Umbilical cord (tissue), 2 donors: ENCODE results near the gene ROCK2. TPM values are rescaled to one million over a fixed set of nuclear protein-coding genes. Genes with fewer than 3 reads are reported as not detected.

Experiments used
- DNase-seq: peaks from one replicate; pipeline ENCODE4 v3.0.0-alpha.2; 2015; ENCODE audit warnings: low spot score
- total RNA-seq: library from RNA; depleted of rRNA; stranded (reverse); fragments of >200 nt; gene quantifications from one replicate; pipeline ENCODE4 v1.2.3, GENCODE V29; 2014; ENCODE audit warnings: low replicate concordance; ENCODE audit not compliant: insufficient read depth

Gene ROCK2
- 106 TPM for total RNA-seq

DNA sequence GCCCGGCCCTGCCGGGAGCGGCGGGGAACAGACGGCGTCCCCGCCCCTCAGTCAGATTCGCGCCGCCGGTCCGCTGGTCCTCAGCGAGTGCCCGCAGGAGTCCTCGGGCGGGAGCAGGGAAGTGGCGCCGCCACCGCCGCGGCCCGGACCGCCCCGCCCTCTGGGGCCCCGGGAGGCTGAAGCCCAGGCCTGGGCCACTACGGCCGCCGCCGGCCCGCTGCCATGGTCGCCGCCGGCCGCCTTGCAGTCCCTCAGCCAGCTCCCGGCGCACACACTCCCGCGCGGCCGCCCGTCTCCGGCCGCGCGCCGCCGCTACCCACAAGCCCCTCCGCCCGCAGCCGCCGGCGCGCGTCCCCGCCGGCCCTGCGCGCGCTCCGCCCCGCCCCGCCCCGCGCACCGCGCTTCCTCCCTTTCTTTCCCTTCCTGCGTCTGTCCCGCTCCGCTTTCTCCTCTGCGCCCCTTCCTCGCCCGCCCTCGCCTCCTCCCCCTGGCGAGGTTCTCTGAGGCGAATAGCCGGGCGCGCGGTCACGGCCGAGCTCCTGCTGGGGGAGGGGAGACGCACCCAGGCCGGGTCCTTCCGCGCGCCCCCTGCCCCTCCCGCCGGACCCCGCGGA lies at the start of gene ROCK2:
Gene ROCK2, minus strand, starts transcription at position 295 of the 614 bp plus-strand sequence. CDS start 500 bp downstream, outside the sequence.
- peak; percentile 94 for DNase-seq

DNA sequence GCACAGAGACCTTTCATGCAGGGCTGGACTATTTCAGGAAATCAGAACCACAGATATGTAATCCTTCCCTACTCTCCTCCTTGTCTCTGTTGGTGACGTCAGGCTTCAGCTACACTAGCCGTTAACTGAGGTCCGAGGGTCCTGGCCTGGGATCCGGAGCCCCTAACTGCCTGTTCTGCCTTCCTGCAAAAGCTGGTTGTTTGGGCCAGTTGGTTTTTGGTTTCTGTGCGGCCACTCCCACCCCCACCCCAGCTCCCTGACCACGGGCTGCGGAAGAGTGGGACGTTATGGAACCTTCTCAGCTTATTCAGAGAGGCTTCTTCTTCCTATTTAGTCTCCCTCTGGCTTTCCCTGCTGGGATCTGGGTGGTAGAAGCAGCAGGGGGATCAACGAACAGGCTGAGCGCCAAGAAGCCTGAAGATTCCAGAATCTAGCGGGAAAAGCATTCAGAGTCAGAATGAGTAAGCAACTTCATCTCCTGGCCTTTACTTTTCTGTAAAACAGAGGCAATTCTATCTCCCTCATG lies 49.3 kb upstream of the ROCK2 start:
- peak; percentile 96 for DNase-seq

DNA sequence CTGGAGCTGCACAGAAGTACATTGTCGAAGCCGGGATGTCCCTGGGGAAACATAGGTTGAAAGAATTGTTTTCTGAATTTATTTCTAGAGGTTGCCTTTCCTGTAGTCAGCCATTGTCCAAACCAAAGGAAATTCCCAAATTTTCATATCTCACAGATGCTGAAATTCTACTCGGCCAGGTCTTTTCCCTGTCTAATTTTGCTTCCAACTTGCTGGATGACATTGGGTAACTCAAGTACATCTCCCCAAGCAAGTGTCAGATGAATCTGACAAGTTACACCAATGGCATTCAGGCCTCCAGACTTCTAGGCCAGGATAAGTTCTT lies 47.5 kb upstream of the ROCK2 start:
- no peak for DNase-seq

DNA sequence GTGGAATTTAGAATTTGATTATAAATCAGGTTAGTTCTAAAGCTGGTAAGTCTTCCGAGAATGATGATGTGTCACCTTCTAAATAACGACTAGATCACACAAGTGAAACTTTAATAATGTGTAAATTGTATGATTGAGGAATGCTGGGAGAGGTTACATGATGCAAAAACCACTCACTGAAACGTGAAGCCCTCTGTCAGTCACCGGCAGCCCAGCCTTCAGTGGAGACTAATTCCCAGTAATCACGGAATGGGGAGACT lies 45.9 kb upstream of the ROCK2 start:
- DNase-seq = no peak

DNA sequence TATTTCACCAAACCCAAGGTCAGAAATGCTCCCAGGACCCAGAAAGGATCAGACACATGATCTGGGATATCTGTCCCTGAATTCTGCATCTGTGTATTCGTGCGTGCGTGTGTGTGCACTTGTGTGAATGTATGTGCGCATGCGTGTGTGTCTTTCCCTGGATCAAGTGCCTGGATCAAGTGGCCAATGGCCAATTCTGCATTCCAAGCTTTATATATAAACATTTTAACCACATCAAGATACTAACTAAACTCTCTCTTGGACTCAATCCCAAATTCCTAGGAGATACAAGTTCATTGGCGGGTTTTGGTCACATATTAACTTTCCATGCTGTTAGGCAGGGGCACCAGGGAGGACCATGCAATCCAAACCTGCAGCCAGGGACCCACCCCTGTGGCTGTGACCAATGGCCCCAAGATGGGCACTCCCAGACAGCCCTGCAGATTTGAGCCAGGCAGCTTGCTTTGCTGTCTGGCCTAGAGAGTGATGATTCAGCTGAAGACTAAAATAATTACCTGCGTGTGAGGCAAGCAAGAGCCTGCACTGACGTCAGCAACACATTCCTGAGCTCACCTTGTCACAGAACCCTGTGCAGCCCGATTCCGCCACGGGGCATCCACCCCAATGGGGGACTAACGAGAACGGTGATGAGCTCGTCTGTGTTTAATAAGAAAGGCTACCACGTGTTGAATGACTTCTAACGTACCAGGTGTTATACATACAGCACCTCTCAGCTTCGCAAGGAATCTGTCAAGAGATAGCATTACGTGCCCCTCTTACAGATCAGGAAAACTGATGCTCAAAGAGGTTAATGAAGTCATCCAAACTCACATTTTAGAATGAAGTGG lies 45.3 kb upstream of the ROCK2 start:
- DNase-seq = peak; percentile 92

DNA sequence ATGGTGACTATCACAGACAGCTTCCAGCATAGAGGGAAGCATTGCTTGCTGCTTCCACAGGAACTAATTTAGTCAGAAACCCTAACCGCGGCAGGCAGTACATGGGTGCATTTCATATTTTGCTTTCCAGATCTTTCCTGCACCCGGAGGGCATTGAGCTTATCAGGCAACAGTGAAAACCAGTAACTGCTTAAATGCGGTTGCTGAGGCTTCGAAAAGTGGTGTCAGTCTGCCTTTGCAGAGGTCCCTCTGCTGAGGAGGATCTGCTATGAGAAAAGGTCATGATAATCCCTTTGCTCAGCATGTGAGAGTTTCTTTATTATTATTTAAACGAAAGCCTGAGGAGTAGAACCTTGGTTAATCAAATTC lies 44.6 kb upstream of the ROCK2 start:
- no peak for DNase-seq

DNA sequence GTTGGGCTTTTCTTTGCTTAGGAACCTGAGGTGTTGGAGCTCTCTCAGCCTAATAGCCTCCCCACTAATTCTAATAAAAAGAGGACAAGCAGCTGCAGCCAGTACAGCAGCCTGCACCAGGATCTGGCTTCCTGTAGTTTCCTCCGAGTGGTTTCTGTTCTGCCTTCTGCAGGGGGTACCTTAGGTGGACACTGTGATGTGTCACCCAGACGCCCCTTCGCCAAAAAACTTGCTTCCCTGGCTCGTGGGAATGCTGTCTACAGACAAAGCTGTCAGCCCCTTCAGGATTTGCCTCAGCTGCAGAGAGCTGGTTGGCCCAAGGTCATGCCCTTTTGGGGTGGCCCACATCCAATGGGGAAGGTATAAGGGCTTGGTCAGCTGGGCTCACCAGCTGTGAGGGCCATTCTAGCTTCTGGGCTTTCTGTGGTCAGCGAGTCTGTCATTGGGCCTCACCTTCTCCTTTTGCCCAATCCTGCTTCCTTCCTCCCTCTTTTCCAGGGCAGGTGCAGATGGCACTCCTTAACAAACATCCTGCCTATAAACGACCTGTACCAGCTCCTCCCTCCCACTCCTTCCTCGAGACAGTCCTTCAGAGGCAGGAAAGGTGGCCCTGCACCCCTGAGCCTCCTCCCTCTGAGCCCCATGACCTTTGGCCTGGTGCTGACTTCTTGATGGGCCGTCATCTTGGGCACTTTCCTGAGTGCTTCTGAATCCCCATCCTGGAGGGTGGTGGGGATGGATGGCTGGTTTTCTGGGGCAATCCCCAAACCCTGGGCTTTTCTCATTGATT lies 44.0 kb upstream of the ROCK2 start:
- DNase-seq = no peak

DNA sequence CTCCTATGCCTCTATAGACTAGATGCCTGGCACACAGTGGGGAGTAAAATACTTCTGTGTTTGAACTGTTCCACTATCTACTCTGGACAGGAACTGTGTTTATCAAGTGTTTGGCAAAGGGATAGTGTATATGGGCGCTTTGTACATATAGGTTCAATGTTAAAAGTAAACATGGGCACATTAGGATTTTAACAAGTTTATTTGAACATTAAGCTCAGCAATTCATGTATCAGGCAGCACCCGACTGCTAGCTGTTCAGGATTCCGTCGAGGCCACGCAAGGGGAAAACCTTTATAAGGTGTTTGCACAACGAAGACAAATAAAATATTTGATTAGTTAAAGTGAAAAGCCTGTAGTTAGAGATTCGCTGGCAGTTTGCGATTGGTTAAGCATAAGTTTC lies 43.4 kb upstream of the ROCK2 start:
- no peak for DNase-seq

DNA sequence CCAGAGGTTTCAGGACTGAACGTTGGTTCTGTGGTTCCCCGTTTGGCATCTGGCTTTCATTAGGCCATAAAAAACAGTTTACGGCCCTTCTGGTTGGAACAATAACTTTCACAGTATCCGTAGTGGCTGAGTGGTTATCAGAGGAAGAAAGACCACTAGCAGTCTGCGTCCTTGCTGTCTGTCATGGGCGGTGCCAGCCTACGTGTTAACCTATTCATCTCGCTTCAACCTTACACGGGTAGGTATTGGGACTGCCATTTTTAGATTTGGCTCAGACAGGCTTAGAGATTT lies 42.6 kb upstream of the ROCK2 start:
- peak; percentile 73 for DNase-seq

DNA sequence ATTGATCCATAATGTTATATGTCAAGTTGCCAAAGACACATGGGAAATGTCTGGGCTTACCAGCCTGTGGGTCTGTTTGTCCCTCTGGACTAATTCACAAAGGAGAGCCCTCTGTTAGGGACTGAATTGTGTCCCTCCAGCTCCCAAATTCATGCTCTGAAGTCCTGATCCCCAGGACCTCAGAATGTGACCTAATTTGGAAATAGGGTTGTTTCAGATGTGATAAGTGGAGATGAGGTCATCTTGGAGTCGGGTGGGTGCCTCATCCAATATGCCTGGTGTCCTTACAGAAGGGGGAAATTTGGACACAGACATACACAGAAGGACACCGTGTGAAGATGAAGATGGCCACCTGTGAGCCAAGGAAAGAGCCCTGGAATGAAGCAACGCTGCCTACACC lies 41.4 kb upstream of the ROCK2 start:
- no peak for DNase-seq

DNA sequence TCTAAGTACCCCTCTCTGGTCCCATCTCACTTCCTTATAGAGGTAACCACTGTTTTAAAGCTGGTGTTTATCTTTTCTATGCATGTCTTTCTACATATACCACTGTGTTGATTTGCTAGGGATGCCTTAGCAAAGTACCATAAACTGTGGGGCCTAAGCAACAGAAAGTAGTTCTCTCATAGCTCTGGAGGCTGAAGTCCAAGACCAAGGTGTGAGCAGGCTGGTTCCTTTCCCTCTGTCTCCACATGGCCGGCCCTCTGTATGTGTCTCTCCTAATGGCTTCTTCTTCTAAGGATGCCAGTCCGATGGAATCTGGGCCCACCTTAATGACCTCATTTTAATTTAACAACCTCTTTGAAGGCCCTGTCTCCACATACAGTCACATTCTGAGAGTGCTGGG lies 40.8 kb upstream of the ROCK2 start:
- DNase-seq = no peak

DNA sequence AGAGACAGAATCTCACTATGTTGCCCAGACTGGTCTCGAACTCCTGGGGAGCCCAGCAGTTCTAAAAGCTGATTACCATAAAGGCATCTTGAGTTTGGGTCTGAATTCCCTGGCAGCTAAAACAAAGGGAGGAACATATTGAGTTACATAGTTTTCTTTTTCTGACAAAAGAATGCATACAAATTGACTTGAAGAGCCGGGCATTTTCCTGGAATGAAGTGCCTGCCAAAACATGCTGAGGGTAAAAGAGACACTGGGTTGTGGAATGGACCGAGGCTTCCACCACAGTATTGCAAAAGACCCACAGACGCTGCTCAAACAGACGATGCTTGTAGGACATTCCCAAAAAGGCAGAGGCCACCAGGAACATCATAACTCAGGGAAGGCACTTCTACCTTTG lies 35.1 kb upstream of the ROCK2 start:
- peak; percentile 41 for DNase-seq

DNA sequence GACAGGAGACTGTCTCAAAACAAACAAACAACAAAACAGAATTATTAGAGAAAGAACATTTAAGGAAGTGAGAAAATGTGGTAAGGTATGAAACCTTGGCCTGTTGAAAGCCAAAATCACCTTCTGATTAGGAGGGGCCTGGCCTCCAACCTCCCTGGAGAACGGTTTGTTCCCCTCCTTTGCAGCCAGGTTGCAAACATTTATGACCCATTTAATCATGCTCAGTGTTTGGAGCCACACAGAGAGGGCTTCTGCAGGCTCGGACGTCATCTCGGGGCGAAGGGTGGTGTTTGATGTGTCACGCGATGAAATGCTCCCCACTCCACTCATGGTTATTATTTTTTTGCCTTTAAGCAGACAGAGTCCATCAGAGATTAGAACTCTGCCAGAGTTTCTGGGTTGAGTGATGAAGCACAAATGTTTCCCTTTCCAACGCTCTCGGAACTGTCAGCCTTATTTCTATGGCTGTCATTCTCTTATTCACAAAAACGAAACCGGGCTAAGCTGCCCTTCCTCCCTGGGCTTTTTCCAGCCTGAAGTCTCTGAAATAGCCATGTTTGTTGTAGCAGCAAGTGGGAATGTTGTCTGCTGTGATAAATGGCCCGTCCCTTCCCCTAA lies 33.6 kb upstream of the ROCK2 start:
- DNase-seq = peak; percentile 31

DNA sequence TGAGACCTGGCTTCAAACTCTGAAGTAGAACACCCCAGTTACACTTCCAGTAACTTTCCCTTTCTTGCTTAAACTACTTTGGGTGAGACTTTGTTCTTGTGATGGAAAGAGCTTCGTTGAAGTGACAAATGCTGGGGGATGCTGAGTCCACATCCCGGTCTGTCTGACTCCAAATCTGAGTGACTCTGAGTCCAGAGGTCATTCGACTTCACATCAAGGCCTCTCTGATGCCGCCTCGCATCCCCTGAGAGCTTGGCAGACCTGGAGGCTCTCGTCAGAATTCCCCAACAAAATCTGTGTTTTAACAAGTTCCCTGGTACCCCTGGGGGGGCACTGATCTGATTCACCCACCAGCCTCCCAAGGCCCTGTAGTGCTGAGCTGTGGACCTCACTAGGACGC lies 31.6 kb upstream of the ROCK2 start:
- no peak for DNase-seq

DNA sequence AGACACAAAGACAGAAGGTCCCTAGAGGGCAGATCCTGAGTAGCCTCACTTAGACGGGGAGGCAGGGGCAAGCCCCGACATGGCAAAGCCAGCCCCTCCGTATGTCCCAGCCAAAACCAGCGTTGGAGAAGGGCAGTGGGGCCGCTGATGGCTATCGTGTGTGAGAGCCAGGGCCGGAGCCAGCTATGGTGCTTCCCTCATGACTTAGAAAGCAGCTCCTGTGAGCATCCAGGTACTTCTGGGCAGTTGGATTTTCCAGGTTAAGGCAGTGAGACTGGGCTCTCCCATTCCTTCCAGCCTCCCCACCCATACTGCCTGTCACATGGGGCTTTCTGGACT lies 31.2 kb upstream of the ROCK2 start:
- DNase-seq = no peak

DNA sequence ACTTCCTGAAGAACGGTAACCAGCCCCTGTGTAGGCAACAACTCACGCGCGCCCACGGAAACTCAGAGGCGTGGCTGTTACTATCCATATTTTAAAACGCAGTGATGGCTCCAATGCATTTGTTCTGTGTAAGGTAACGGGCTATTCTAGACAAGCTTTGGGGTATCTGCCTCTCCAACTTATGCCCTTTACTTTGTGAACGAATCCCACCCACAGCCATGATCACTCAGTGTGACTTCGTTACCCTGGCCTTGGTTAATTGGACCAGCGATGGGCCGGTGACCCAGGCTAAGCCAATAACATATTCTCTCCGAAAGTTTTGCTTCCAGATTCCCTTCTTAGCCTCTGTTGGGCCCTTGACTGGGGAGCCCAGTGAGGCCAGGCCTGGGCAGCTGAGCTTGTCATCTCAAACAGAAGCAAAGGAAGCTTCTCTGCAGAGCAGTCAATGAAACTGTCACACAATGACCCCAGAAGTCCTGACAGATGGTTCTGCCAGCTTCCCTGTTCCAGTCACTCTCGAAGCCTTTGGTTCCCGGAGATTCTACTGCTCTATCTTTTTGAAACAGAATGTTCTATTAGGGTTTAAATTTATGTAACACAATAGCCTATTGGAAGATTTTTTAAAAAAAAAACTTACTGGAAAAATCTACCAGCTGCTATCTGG lies 30.7 kb upstream of the ROCK2 start:
- DNase-seq = no peak

DNA sequence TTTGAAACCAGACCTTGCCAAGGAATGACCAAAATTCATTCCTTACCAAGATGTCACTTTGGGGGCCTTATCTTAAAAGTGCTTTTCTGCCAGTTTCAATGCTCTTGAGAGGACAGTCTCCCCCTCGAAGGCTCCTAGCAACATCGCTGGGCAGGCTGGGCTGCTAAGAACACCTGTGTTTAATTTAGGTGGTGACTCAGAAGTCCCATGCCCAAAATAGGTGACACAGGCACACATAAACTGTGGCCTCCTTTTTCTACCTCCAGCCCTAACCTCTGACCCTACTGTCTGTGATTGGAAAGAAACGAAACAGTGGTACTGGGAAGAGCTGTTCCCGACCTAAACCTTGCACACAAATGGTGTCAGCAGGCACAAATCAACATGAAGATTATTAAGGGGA lies 28.7 kb upstream of the ROCK2 start:
- DNase-seq = no peak

DNA sequence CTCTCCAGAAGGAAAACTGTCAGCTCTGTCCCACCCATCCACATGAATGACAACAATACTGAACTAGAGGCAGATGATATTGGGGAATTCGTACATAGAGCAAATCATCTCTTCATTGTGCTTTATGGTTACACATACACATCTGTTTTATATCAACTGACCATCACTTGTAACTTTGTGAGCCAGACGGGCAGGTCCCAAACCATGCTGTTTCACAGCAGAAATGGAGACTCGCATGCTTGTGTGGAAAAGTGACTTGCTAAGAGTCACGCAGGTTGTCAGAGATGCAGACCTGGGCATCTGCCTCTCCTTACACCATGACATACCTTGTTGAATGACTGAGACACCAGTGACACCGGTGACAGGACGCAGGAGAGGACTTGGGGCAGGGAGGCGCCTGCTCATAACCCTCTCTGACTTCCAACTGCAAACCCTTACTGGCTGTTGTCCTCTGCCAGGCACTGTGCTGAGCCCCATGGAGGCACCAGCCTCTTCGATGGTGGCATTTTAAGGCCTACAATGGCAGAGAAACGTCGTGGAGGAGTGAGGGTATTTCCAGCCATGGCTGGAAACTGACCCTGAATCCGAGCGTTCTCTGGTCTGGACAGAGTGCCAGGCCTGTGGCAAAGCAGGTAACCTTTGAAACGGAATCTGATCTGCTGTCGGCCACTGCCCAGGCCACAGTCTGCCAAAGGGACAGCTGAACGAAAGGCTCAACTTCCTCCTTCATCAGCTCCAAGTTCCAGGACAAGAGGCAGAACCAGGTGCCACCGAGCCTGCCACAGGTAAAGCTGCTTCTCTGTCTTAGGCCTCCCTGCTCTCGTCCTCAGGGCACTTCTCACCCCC lies 26.9 kb upstream of the ROCK2 start:
- DNase-seq = no peak

DNA sequence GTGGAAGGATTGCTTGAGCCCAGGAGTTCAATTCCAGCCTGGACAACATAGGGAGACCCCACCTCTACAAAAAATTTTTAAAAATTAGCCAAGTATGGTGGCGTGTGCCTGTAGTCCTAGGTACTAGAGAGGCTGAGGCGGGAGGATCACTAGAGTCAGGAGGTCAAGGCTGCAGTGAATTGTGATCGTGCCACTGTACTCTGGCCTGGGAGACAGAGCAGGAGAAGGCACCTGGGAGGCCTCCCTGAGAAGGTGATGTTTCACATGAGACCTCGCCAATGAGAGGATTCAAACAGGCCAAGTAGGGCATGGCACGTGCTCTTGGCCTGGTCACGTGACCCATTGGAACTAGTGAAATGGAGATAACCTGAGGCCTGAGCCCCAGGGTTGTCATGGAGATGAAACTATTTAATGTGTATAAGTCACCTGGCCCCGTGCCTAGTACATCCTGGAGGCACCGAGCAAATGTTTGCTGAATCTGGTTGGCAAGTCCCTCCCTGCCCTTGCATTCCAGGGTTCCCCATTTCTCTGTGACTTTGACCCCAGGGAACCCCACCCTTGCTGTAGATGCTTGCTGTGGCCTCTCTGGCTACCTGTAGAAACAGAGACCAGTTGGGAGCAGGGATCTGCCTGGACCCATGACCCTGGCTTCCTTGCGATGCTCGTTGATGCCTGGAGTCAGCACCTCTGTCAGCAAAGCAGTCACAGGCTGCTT lies 26.1 kb upstream of the ROCK2 start:
- DNase-seq = peak; percentile 38

DNA sequence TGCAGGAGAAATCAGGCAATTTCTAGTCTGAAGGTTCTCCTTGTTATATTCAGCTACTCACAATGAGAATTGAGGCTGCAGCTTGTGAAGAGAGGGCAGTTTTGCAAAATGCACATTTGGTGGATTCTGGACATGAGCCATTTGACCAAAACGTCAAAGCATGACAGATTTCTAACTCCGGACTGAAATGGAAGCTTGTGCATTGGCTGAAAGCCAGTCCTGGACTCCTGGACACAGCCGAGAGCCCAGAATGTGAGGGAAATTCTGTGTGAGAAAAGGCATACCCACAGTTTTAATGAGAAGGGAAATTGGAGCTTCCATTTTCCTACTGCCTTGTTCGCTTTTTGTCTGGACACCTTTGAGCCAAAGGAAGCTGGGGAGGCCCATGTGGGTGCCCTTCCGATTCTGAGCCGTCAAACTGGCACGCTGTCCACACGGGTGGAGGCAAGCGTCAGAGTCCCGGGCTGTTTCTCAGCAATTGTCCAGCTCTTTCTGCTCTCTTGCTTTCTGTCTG lies 23.7 kb upstream of the ROCK2 start:
- DNase-seq = peak; percentile 54
